Smooth muscle cell (in vitro differentiated cells): ENCODE results near the gene PRPF40B. TPM values are rescaled to one million over a fixed set of nuclear protein-coding genes. Genes with fewer than 3 reads are reported as not detected.

ENCODE experiments used
- DNase-seq: peaks from one replicate; lab custom pipeline; 2025; ENCODE audit not compliant: unreplicated experiment; lab: John Stamatoyannopoulos, UW
- H2AFZ ChIP-seq: fragments of 200-600 bp; sonication (generic); 2 replicates; pipeline ENCODE4 v1.6.0; 2016; ENCODE audit warnings: antibody characterized with exemption, low read depth, mild to moderate bottlenecking
- H3F3A ChIP-seq: fragments of 200-600 bp; sonication (generic); 2 replicates; pipeline ENCODE4 v1.6.0; 2017; ENCODE audit warnings: antibody characterized with exemption, low read depth
- H3K27ac ChIP-seq: fragments of 200-600 bp; sonication (generic); 2 replicates; pipeline ENCODE4 v1.5.1; 2016; ENCODE audit warnings: low read depth, mild to moderate bottlenecking
- H3K27me3 ChIP-seq: fragments of 200-600 bp; sonication (generic); 2 replicates; pipeline ENCODE4 v1.6.1; 2016; ENCODE audit warnings: low read depth, mild to moderate bottlenecking
- H3K36me3 ChIP-seq: fragments of 200-600 bp; sonication (generic); 2 replicates; pipeline ENCODE4 v1.5.1; 2016; ENCODE audit warnings: low read depth
- H3K4me1 ChIP-seq: fragments of 200-600 bp; sonication (generic); 2 replicates; pipeline ENCODE4 v1.5.1; 2016; ENCODE audit warnings: low read depth
- H3K4me2 ChIP-seq: fragments of 200-600 bp; sonication (generic); 2 replicates; pipeline ENCODE4 v1.6.0; 2016; ENCODE audit warnings: mild to moderate bottlenecking
- H3K4me3 ChIP-seq: fragments of 200-600 bp; sonication (generic); 2 replicates; pipeline ENCODE4 v1.5.1; 2016; ENCODE audit warnings: mild to moderate bottlenecking
- H3K79me2 ChIP-seq: fragments of 200-600 bp; sonication (generic); 2 replicates; pipeline ENCODE4 v1.6.0; 2016; ENCODE audit warnings: low read depth, mild to moderate bottlenecking
- H3K9ac ChIP-seq: fragments of 200-600 bp; sonication (generic); 2 replicates; pipeline ENCODE4 v1.6.0; 2016; ENCODE audit warnings: low read depth
- H3K9me3 ChIP-seq: fragments of 200-600 bp; sonication (generic); replicated peaks from 2 replicates; pipeline ENCODE4 v1.5.1; 2016; ENCODE audit warnings: low read depth
- H4K20me1 ChIP-seq: fragments of 200-600 bp; sonication (generic); 2 replicates; pipeline ENCODE4 v1.6.0; 2016; ENCODE audit warnings: low read depth
- WGBS: methylation state at CpG from one replicate; pipeline ENCODE4 v1.1.7; 2016; ENCODE audit warnings: low lambda C conversion rate; 5-methylcytosine and 5-hydroxymethylcytosine counted together
- polyA plus RNA-seq: library from polyadenylated mRNA; unstranded; fragments of >200 nt; fragmentation: Nextera tagmentation; extraction: Ambion mirVana; gene quantifications from 2 replicates; pipeline ENCODE4 v1.2.1, GENCODE V29; 2016
- total RNA-seq: library from RNA; depleted of rRNA; stranded (reverse); fragments of >200 nt; gene quantifications from 2 replicates; pipeline ENCODE4 v1.2.3, GENCODE V29; 2014
- TF ChIP-seq, protein P1 (sequence below): fragments of 200-600 bp; sonication (generic); IDR thresholded peaks from 2 replicates; pipeline ENCODE4 v1.5.1; 2017; ENCODE audit warnings: borderline replicate concordance, mild to moderate bottlenecking, antibody characterized with exemption; ENCODE audit not compliant: insufficient read depth, poor library complexity, severe bottlenecking

The PRPF40B gene
- total and polyA plus RNA-seq, 2 experiments from 2014 or later: 6.2 to 19.8 TPM

DNA sequence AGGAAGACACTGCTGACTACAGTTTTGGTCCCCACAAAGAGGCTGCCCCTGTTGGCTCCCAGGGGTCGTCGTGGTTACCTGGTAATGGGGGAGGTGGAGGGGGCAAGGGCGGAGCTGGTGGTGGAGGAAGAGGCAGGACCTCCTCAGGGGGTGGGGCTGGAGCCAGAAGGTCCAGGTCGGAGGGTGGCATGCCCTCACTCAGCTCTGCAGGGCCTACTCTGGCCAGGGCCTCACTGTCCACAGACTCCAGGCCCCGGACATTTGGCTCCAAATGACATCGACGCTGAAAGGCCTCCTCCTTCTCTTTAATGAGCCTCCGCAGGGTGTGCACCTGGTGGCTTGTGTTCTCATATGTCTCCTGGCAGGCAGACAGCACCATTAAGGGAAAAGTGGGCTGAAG, 28.5 kb downstream of the PRPF40B start:
- Histone ChIP-seq H3F3A (no peaks in the 10 kb centered on the region), H2AFZ (no peak overlapping the region), H3K4me3 (no peak overlapping the region), H3K27ac (no peak overlapping the region), H3K27me3 (no peaks in the 10 kb centered on the region), H3K9me3 (no peaks in the 10 kb centered on the region), H3K4me1 (no peaks in the 10 kb centered on the region), H3K4me2 (no peak overlapping the region), H3K36me3 (no peaks in the 10 kb centered on the region), H3K9ac (no peak overlapping the region), H3K79me2 (no peaks in the 10 kb centered on the region), H4K20me1 (no peaks in the 10 kb centered on the region)
- TF ChIP-seq, protein P1, sequence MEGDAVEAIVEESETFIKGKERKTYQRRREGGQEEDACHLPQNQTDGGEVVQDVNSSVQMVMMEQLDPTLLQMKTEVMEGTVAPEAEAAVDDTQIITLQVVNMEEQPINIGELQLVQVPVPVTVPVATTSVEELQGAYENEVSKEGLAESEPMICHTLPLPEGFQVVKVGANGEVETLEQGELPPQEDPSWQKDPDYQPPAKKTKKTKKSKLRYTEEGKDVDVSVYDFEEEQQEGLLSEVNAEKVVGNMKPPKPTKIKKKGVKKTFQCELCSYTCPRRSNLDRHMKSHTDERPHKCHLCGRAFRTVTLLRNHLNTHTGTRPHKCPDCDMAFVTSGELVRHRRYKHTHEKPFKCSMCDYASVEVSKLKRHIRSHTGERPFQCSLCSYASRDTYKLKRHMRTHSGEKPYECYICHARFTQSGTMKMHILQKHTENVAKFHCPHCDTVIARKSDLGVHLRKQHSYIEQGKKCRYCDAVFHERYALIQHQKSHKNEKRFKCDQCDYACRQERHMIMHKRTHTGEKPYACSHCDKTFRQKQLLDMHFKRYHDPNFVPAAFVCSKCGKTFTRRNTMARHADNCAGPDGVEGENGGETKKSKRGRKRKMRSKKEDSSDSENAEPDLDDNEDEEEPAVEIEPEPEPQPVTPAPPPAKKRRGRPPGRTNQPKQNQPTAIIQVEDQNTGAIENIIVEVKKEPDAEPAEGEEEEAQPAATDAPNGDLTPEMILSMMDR: no peak
- DNase-seq: no peak
- 88% methylated on average over 7 of the region's 8 CpGs for WGBS

DNA sequence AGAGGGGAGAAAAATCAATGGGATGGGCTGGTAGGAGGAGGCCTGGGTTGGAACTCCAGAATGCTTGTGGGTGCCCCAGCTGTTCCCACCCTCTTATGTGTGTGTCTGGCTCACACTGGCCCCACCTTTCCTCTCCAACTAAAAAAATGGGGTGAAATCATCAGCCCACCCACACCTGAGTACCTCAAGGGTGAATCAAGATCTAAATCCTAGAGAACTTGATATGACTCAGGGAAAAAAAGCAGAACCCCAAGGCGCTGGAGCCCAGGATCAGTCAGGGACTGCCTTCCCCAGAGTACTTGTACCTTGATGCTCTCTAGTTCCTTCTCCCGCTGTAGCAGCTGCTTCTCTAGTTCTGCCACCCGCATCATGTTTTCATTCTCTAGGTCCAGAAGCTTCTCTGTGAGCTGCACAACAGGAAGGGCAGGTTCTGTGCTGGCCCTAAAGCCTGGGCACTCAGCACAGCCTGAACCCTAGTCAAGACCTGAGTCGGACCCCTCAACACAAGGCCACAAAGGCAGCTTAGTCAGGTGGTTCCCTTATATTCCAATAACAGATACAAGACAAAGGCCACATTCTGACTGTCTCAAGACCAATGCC, 29.7 kb downstream of the PRPF40B start:
- no peaks in the 10 kb centered on the region for H4K20me1 ChIP-seq
- no peak overlapping the region for H3K9ac ChIP-seq
- no peaks in the 10 kb centered on the region for H3K9me3 ChIP-seq
- DNase-seq: no peak
- H3K4me2 ChIP-seq: no peak overlapping the region
- H2AFZ ChIP-seq: no peak overlapping the region
- H3K4me3 ChIP-seq: no peak overlapping the region
- H3K4me1 ChIP-seq: no peaks in the 10 kb centered on the region
- no peaks in the 10 kb centered on the region for H3K79me2 ChIP-seq
- no peaks in the 10 kb centered on the region for H3K36me3 ChIP-seq
- no peak overlapping the region for H3K27ac ChIP-seq
- 94% methylated on average over 4 of the region's 4 CpGs for WGBS
- H3F3A ChIP-seq: no peaks in the 10 kb centered on the region
- TF ChIP-seq, protein P1: no peak
- H3K27me3 ChIP-seq: no peaks in the 10 kb centered on the region

DNA sequence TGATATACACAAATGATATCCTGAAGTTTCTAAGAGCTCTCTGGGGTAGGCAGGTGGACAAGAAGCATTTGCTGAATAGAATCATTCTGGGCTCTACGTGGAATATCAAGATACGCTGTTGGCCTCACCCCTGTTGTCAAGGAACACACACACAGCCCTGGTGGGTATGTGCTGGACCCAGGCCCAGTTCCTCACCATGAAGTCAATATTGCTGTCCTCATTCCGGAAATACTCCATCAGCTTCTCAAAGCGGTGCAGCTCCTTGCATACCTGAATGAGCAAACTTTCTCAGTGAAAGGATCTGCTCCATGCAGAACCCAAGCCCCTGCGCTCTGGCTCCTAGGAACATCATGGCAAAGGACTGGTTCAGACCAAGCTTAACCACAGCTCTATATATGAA, 31.4 kb downstream of the PRPF40B start:
- no peaks in the 10 kb centered on the region for H3K27me3 ChIP-seq
- no peak overlapping the region for H3K9ac ChIP-seq
- no peak overlapping the region for H3K27ac ChIP-seq
- no peak overlapping the region for H3K4me2 ChIP-seq
- H4K20me1 ChIP-seq: no peaks in the 10 kb centered on the region
- DNase-seq: no peak
- 97% methylated on average over 5 of the region's 5 CpGs for WGBS
- H3K4me1 ChIP-seq: no peaks in the 10 kb centered on the region
- H3F3A ChIP-seq: no peaks in the 10 kb centered on the region
- TF ChIP-seq, protein P1: no peak
- H3K79me2 ChIP-seq: no peaks in the 10 kb centered on the region
- H2AFZ ChIP-seq: no peak overlapping the region
- H3K36me3 ChIP-seq: no peaks in the 10 kb centered on the region
- H3K9me3 ChIP-seq: no peaks in the 10 kb centered on the region
- no peak overlapping the region for H3K4me3 ChIP-seq

DNA sequence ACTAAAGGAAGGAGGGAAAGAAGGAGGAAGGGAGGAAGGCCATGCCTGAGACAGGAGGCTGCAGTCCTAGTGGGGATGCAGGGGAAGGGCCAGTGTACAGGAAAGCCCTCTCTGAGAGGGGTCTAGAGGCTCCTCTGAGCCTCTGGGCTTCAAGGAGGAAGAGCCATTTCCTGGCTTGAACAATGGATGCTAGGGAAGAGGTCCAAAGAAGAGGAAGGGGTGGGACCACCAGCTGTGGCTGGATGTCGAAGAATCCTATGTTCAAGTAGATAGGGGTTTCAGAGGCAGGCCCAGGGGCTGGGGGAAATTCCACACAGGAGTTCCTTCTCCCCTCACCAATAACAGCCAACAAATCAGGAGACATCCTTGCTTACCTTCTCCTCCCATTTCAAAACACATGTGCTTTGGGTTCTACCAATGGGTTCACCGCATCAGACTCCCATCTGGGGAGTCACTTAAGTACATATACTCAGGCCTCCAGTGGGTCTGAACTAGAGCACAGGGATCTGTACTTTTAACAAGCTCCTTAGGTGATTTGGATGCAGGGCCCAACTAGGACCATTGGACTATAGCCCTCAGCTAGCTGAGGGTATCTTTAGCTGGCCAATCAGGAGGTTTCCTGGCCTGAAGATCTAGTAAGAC, 32.4 kb downstream of the PRPF40B start:
- Histone ChIP-seq H3K4me3 (no peak overlapping the region), H3K27ac (no peak overlapping the region), H3K36me3 (no peaks in the 10 kb centered on the region), H3F3A (no peaks in the 10 kb centered on the region), H3K4me2 (no peak overlapping the region), H3K27me3 (no peaks in the 10 kb centered on the region), H3K9me3 (no peaks in the 10 kb centered on the region), H3K79me2 (no peaks in the 10 kb centered on the region), H4K20me1 (no peaks in the 10 kb centered on the region), H3K4me1 (no peaks in the 10 kb centered on the region), H3K9ac (no peak overlapping the region), H2AFZ (no peak overlapping the region)
- TF ChIP-seq, protein P1: no peak
- no peak for DNase-seq
- 100% methylated on average over 2 of the region's 2 CpGs for WGBS
